K562 (cell line): ENCODE results near the gene NAV2. TPM values are rescaled to one million over a fixed set of nuclear protein-coding genes. Genes with fewer than 3 reads are reported as not detected.

Experiments
- ATAC-seq: fragments of 200-7000 bp; cut with Tn5 transposase; 3 replicates; pipeline ENCODE4 v1.9.1; 2020; ENCODE audit warnings: moderate library complexity
- BruUV-seq: library from RNA; stranded (reverse); fragments of 400-500 nt; replicated peaks from 2 replicates; lab custom pipeline; 2021; lab: Mats Ljungman, UMichigan
- CTCF ChIA-PET: fragments of 300-600 bp; formaldehyde crosslinking; extraction: SDS; loops from one replicate; lab custom pipeline; 2021; ENCODE audit warnings: low intra/inter-chr PET ratio; lab: Yijun Ruan, JAX
- POLR2A ChIA-PET: fragments of 300-600, 350-650 bp; sonication (Branson Sonifier 250); formaldehyde crosslinking; extraction: SDS; loops from one replicate; lab custom pipeline; 2021; ENCODE audit warnings: antibody characterized with exemption, inconsistent platforms; lab: Yijun Ruan, JAX
- DNase-seq, 4 experiments: peaks; one replicate each; pipeline versions ENCODE4 v3.0.0 to v3.0.0-alpha.2; 2011 to 2018; ENCODE audit warnings: low spot score in 3 of 4, mixed read lengths in 3 of 4; ENCODE audit errors: extremely low read depth in 1 of 4
- FAIRE-seq: peaks from 2 replicates; lab custom pipeline; 2011; peaks lifted over from hg19 to GRCh38; lab: Jason Lieb, UNC
- H2AFZ ChIP-seq: 2 replicates; pipeline ENCODE4 v1.6.0; 2011; ENCODE audit warnings: low read depth, low read length, control low read depth, inconsistent platforms
- H3K27ac ChIP-seq: fragments of 200-600 bp; 3 replicates; pipeline ENCODE4 v1.8.0; 2011; ENCODE audit warnings: low read depth, mild to moderate bottlenecking, control low read depth, inconsistent platforms, low read length, moderate library complexity, mixed read lengths; ENCODE audit errors: extremely low read depth
- H3K27me3 ChIP-seq, 2 experiments: fragments of 300-600 bp in 1 of 2; 2 replicates in 1 of 2; 3 replicates in 1 of 2; pipeline versions ENCODE4 v1.6.0 to v1.8.0; 2011; ENCODE audit warnings: inconsistent platforms in 2 of 2, low read length in 2 of 2, mild to moderate bottlenecking in 1 of 2, mixed read lengths in 1 of 2, moderate library complexity in 1 of 2; ENCODE audit not compliant: control insufficient read depth in 2 of 2, insufficient read depth in 2 of 2
- H3K36me3 ChIP-seq: fragments of 300-600 bp; 3 replicates; pipeline ENCODE4 v1.8.0; 2011; ENCODE audit warnings: mild to moderate bottlenecking, low read length, inconsistent platforms; ENCODE audit not compliant: control insufficient read depth, insufficient read depth
- H3K4me1 ChIP-seq, 2 experiments: fragments of 200-600 bp in 1 of 2; replicated peaks in 1 of 2; 2 replicates in 1 of 2; 3 replicates in 1 of 2; pipeline versions ENCODE4 v1.5.1 to v1.8.0; 2011; ENCODE audit warnings: inconsistent platforms in 2 of 2, low read length in 2 of 2, mild to moderate bottlenecking in 1 of 2, mixed read lengths in 1 of 2, moderate library complexity in 1 of 2; ENCODE audit not compliant: control insufficient read depth in 2 of 2, insufficient read depth in 2 of 2
- H3K4me2 ChIP-seq: 2 replicates; pipeline ENCODE4 v1.6.1; 2011; ENCODE audit warnings: low read length, control low read depth, inconsistent platforms, mixed read lengths; ENCODE audit not compliant: insufficient read depth
- H3K4me3 ChIP-seq: fragments of 200-600 bp; sonication (generic), shearing (Covaris generic); 2 replicates; pipeline ENCODE4 v1.5.1; 2016; ENCODE audit warnings: control low read depth, inconsistent platforms
- H3K79me2 ChIP-seq: fragments of 200-600 bp; 3 replicates; pipeline ENCODE4 v1.8.0; 2011; ENCODE audit warnings: low read length, inconsistent platforms; ENCODE audit not compliant: control insufficient read depth, insufficient read depth
- H3K9ac ChIP-seq, 2 experiments: 2 replicates each; pipeline versions ENCODE4 v1.6.0 to v1.6.1; 2011; ENCODE audit warnings: low read depth in 2 of 2, low read length in 2 of 2, control low read depth in 1 of 2, inconsistent platforms in 1 of 2, mild to moderate bottlenecking in 1 of 2, mixed read lengths in 1 of 2; ENCODE audit not compliant: insufficient read depth in 1 of 2
- H3K9me1 ChIP-seq: one replicate; pipeline ENCODE4 v1.6.0; 2011; ENCODE audit warnings: inconsistent platforms, mild to moderate bottlenecking, low read length, moderate library complexity; ENCODE audit not compliant: control insufficient read depth, insufficient read depth
- H3K9me3 ChIP-seq: replicated peaks from 2 replicates; pipeline ENCODE4 v1.5.1; 2011; ENCODE audit warnings: low read depth, low read length, inconsistent platforms; ENCODE audit not compliant: control insufficient read depth, insufficient read depth
- H4K20me1 ChIP-seq: replicated peaks from 2 replicates; pipeline ENCODE4 v1.6.1; 2011; ENCODE audit warnings: low read length, inconsistent platforms, mixed read lengths; ENCODE audit not compliant: control insufficient read depth, insufficient read depth
- ARID2 ChIP-seq: fragments of 450-650 bp; IDR thresholded peaks from 2 replicates; pipeline ENCODE4 v1.6.1; 2017; ENCODE audit warnings: antibody characterized with exemption, mild to moderate bottlenecking
- DEAF1 ChIP-seq: fragments of 450-650 bp; formaldehyde crosslinking; IDR thresholded peaks from 2 replicates; pipeline ENCODE4 v1.4.0; 2020; ENCODE audit warnings: mild to moderate bottlenecking, moderate library complexity
- GATAD2B ChIP-seq: fragments of 450-650 bp; IDR thresholded peaks from 2 replicates; pipeline ENCODE4 v1.6.1; 2017; ENCODE audit warnings: mild to moderate bottlenecking, borderline replicate concordance
- POLR2AphosphoS2 ChIP-seq: IDR thresholded peaks from 2 replicates; pipeline ENCODE4 v1.6.1; 2012; ENCODE audit warnings: low read length, improper control_type of control experiment
- RAD21 ChIP-seq, 2 experiments: fragments of 250-450 bp in 1 of 2; fragments of 450-650 bp in 1 of 2; sonication (Bioruptor Pico) in 1 of 2; formaldehyde crosslinking in 1 of 2; IDR thresholded peaks in 1 of 2; conservative IDR thresholded peaks in 1 of 2; 2 replicates each; pipeline versions ENCODE4 v1.4.0 to v1.8.0; 2020 to 2022; ENCODE audit warnings: mild to moderate bottlenecking in 2 of 2, moderate library complexity in 1 of 2
- RB1 ChIP-seq: fragments of 450-650 bp; IDR thresholded peaks from 2 replicates; pipeline ENCODE4 v1.6.1; 2017; ENCODE audit warnings: low read depth, mild to moderate bottlenecking
- ZNF316 ChIP-seq: fragments of 450-650 bp; IDR thresholded peaks from 2 replicates; pipeline ENCODE4 v1.6.1; 2016
- ZNF764 ChIP-seq: fragments of 250-450 bp; sonication (Bioruptor Pico); IDR thresholded peaks from 2 replicates; pipeline ENCODE4 v1.4.0; 2020; ENCODE audit warnings: low read depth, mild to moderate bottlenecking, moderate library complexity
- WGBS: fragments of 100-300 bp; shearing (Covaris generic); methylation state at CpG from one replicate; pipeline ENCODE4 v1.1.6; 2016; ENCODE audit warnings: low coverage, mixed read lengths; ENCODE audit not compliant: insufficient coverage; ENCODE audit errors: missing lambda C conversion rate; 5-methylcytosine and 5-hydroxymethylcytosine counted together
- in situ Hi-C: fragments of 300-500 bp; cut with MboI; formaldehyde crosslinking; loops from 4 replicates; pipeline ENCODE4 v1.15.0; 2018; ENCODE audit warnings: inconsistent platforms, mixed read lengths
- intact Hi-C: fragments of 100-400 bp; cut with micrococcal nuclease; formaldehyde crosslinking; loops from 2 replicates; pipeline ENCODE4 v1.14.2; 2022
- polyA plus RNA-seq, 8 experiments: library from polyadenylated mRNA; depleted of rRNA in 4 of 8; stranded (reverse) in 5 of 8; unstranded in 3 of 8; fragments of >200 nt; fragmentation: Nextera tagmentation in 2 of 8; fragmentation: Illumina TruSeq in 1 of 8; extraction: Ambion mirVana in 2 of 8; extraction: Trizol in 1 of 8; gene quantifications; 2 replicates each; pipeline versions ENCODE4 v1.2.1 to v1.2.3, GENCODE V29; 2011 to 2014; ENCODE audit warnings: inconsistent platforms in 1 of 8, missing spikeins in 1 of 8
- total RNA-seq, 7 experiments: library from RNA; depleted of rRNA in 6 of 7; stranded (reverse); fragments of >200 nt in 6 of 7; fragmentation: Illumina TruSeq in 2 of 7; extraction: Trizol in 2 of 7; gene quantifications; 2 replicates each; pipeline versions ENCODE4 v1.2.1 to v1.2.3, GENCODE V29; 2011 to 2021; ENCODE audit warnings: low replicate concordance in 1 of 7
- TF ChIP-seq, protein P1 (sequence below): sonication (generic); formaldehyde crosslinking; IDR thresholded peaks from 2 replicates; pipeline ENCODE4 v1.4.0; 2020; ENCODE audit warnings: mild to moderate bottlenecking, missing genetic modification reagents

Gene NAV2
- total and polyA plus RNA-seq, 9 of the 15 experiments (the other 6 are each of a cell fraction or from before 2014, with no cell fraction given): 0.03 to 0.35 (median 0.05) TPM

- Histone ChIP-seq H3K36me3 (no peaks in the 10 kb centered on the region), H3K4me2 (no peak overlapping the region), H3K4me3 (no peak overlapping the region), H3K27ac (no peak overlapping the region), H3K9me3 (no peaks in the 10 kb centered on the region), H3K9ac (no peak overlapping the region), H3K9me1 (no peaks in the 10 kb centered on the region), H4K20me1 (no peaks in the 10 kb centered on the region; the same call in 1 of the 2 replicates), H3K4me1 (no peaks in the 10 kb centered on the region), H2AFZ (no peak overlapping the region), H3K79me2 (no peaks in the 10 kb centered on the region), H3K27me3 (peaks cover 0 to 12% of the 10 kb centered on the region in 2 experiments; a peak in 1 of 5 replicates)
- no TSS peak for BruUV-seq
- ATAC-seq (no peak), FAIRE-seq (no peak), DNase-seq (no peak)
- intact Hi-C loops (loop anchor here (10.0 kb wide), 1 partner anchor 164 kb away; no protein-coding TSS in a partner anchor), in situ Hi-C loops (loop anchor here (10.0 kb wide), 1 partner anchor 456 kb away; no protein-coding TSS in a partner anchor)
- CTCF ChIA-PET: interaction anchor here (1.0 kb wide), 1 partner anchor 670 kb away, joined by 3 read pairs; no protein-coding TSS in a partner anchor
- 0% methylated on average over 1 of the region's 1 CpG for WGBS
- TF ChIP-seq ZNF316 (0 out of 2 replicates have a peak, but pooled peaks have one; percentile 14), GATAD2B (no peak), POLR2AphosphoS2 (no peak)
- POLR2A ChIA-PET: no interaction called here
Observed at GRCh38 chr11:19740586-19740985, 27.9 kb downstream of the NAV2 start.

GRCh38 chr11:19742588-19743292 is 30.1 kb downstream of the NAV2 start:
- no peaks in the 10 kb centered on the region for H3K9me3 ChIP-seq
- H3K27me3 ChIP-seq: peaks cover 0 to 14% of the 10 kb centered on the region in 2 experiments; a peak in 1 of 5 replicates
- no peak overlapping the region for H3K4me3 ChIP-seq
- intact Hi-C loops: loop anchor here (1.0 to 10.0 kb wide), 3 partner anchors 162 to 671 kb away; no protein-coding TSS in a partner anchor
- no TSS peak for BruUV-seq
- no peak overlapping the region for H3K27ac ChIP-seq
- CTCF ChIA-PET: interaction anchor here (0.6 to 2.5 kb wide), 5 partner anchors 160 to 672 kb away, joined by 4 to 22 read pairs (median 6); no protein-coding TSS in a partner anchor
- no peaks in the 10 kb centered on the region for H3K9me1 ChIP-seq
- DNase-seq (peak; percentile 41 to 71 (median 48)), ATAC-seq (peak; percentile 94), FAIRE-seq (peak; percentile 84)
- in situ Hi-C loops: loop anchor here (10.0 kb wide), 1 partner anchor 458 kb away; no protein-coding TSS in a partner anchor
- POLR2A ChIA-PET: interaction anchor here (0.5 to 0.6 kb wide), 2 partner anchors 179 to 421 kb away, joined by 3 read pairs; no protein-coding TSS in a partner anchor
- no peak overlapping the region for H2AFZ ChIP-seq
- H3K4me1 ChIP-seq: no peaks in the 10 kb centered on the region
- no peak overlapping the region for H3K9ac ChIP-seq
- WGBS: 0% methylated on average over 2 of the region's 2 CpGs
- no peaks in the 10 kb centered on the region for H3K79me2 ChIP-seq
- no peaks in the 10 kb centered on the region for H4K20me1 ChIP-seq
- H3K4me2 ChIP-seq: no peak overlapping the region
- H3K36me3 ChIP-seq: no peaks in the 10 kb centered on the region
- TF ChIP-seq DEAF1: peak; percentile 86
- TF ChIP-seq ZNF764 (CRISPR knock-in tag): no peak
- 0 out of 2 replicates have a peak, but pooled peaks have one; percentile 51 for TF ChIP-seq ARID2
- TF ChIP-seq, protein P1, sequence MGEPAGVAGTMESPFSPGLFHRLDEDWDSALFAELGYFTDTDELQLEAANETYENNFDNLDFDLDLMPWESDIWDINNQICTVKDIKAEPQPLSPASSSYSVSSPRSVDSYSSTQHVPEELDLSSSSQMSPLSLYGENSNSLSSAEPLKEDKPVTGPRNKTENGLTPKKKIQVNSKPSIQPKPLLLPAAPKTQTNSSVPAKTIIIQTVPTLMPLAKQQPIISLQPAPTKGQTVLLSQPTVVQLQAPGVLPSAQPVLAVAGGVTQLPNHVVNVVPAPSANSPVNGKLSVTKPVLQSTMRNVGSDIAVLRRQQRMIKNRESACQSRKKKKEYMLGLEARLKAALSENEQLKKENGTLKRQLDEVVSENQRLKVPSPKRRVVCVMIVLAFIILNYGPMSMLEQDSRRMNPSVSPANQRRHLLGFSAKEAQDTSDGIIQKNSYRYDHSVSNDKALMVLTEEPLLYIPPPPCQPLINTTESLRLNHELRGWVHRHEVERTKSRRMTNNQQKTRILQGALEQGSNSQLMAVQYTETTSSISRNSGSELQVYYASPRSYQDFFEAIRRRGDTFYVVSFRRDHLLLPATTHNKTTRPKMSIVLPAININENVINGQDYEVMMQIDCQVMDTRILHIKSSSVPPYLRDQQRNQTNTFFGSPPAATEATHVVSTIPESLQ: no peak
- TF ChIP-seq RAD21 (CRISPR knock-in tag; conservative IDR thresholded peaks at IDR 0.05 in 1 of 2, IDR thresholded peaks at IDR 0.05 in 1 of 2): peak; percentile 94 to 95
- peak; percentile 41; the same call in 1 of the 2 replicates for TF ChIP-seq RB1
